ENCODE measurements around the gene KCNIP4. TPM values are rescaled to one million over a fixed set of nuclear protein-coding genes. Genes with fewer than 3 reads are reported as not detected.

KCNIP4 gene
- total RNA-seq, 1 donor = not detected

GRCh38 chr4:21709761-21710160, 238.8 kb downstream of the KCNIP4 start:
- no peaks in the 10 kb centered on the region for H3K4me1 ChIP-seq (ENCODE audit: insufficient read depth, low read length)
- no peaks in the 10 kb centered on the region for H3K79me2 ChIP-seq (ENCODE audit: insufficient read depth, low read length)
- H3K36me3 ChIP-seq (ENCODE audit: insufficient read depth, low read length) = no peaks in the 10 kb centered on the region
- H4K20me1 ChIP-seq (ENCODE audit: insufficient read depth, low read length) = no peaks in the 10 kb centered on the region
- H3K4me2 ChIP-seq (ENCODE audit: insufficient read depth, low read length) = no peak overlapping the region
- no peak for TF ChIP-seq CTCF (IDR thresholded peaks at IDR 0.05; ENCODE audit: extremely low read depth, low read depth, low read length)
- H3K27me3 ChIP-seq (ENCODE audit: insufficient read depth, low read length) = no peaks in the 10 kb centered on the region
- DNase-seq (ENCODE audit: insufficient read length, low spot score, missing footprints) = peak; percentile 15
- H3K27ac ChIP-seq (ENCODE audit: low read depth, low read length) = no peak overlapping the region
- no peaks in the 10 kb centered on the region for H3K9me3 ChIP-seq (ENCODE audit: low read depth, low read length)
- no peak overlapping the region for H3K4me3 ChIP-seq (ENCODE audit: insufficient read depth, low read length)
- H2AFZ ChIP-seq (ENCODE audit: low read length) = no peak overlapping the region

DNA sequence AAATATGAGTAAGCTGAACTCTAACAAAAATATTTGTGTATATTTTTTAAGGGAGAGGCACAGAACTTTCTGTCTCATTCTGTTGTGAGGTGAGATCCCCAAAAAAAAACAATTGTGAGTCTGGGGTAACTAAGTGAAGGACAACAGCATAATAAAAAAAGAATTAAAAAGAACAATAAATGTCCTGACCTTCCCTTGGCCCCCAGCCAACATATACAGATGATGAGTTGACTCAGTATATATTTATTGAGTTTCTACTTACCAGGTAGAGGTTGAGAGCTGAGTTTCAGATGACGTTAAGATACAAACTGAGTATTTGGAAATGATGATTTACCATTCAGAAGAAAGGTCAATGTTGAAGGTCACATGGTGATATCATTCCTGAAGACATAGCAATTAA, 239.5 kb downstream of the KCNIP4 start:
- H3K4me3 ChIP-seq (ENCODE audit: insufficient read depth, low read length) = no peak overlapping the region
- H3K36me3 ChIP-seq (ENCODE audit: insufficient read depth, low read length) = no peaks in the 10 kb centered on the region
- H3K79me2 ChIP-seq (ENCODE audit: insufficient read depth, low read length) = no peaks in the 10 kb centered on the region
- H3K27ac ChIP-seq (ENCODE audit: low read depth, low read length) = no peak overlapping the region
- no peaks in the 10 kb centered on the region for H3K27me3 ChIP-seq (ENCODE audit: insufficient read depth, low read length)
- no peak for DNase-seq (ENCODE audit: insufficient read length, low spot score, missing footprints)
- no peak for TF ChIP-seq CTCF (IDR thresholded peaks at IDR 0.05; ENCODE audit: extremely low read depth, low read depth, low read length)
- H4K20me1 ChIP-seq (ENCODE audit: insufficient read depth, low read length) = no peaks in the 10 kb centered on the region
- no peak overlapping the region for H2AFZ ChIP-seq (ENCODE audit: low read length)
- no peak overlapping the region for H3K4me2 ChIP-seq (ENCODE audit: insufficient read depth, low read length)
- no peaks in the 10 kb centered on the region for H3K4me1 ChIP-seq (ENCODE audit: insufficient read depth, low read length)
- no peaks in the 10 kb centered on the region for H3K9me3 ChIP-seq (ENCODE audit: low read depth, low read length)

DNA sequence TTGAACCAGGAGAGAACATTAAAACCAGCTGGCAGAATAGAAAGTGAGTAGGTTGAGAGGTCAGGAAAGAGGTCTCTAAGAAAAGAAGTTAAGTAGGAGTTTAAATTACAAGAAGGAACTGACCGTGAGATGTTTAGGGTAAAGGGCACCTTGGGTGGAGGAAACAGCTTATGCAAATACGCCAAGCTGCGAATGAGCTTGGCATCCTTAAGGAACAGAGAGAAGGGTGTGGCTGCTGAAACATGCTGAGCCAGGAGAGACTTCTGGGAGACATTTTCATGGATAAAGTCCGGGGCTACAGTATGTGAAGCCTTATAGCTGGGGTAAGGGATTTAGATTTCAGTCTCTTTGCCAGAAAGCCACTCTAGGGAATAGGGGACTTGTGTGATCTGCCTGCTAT, 249.1 kb downstream of the KCNIP4 start:
- Histone ChIP-seq H3K79me2 (ENCODE audit: insufficient read depth, low read length) (no peaks in the 10 kb centered on the region), H3K4me3 (ENCODE audit: insufficient read depth, low read length) (no peak overlapping the region), H3K4me2 (ENCODE audit: insufficient read depth, low read length) (no peak overlapping the region), H3K27ac (ENCODE audit: low read depth, low read length) (no peak overlapping the region), H3K27me3 (ENCODE audit: insufficient read depth, low read length) (no peaks in the 10 kb centered on the region), H3K4me1 (ENCODE audit: insufficient read depth, low read length) (no peaks in the 10 kb centered on the region), H3K9me3 (ENCODE audit: low read depth, low read length) (no peaks in the 10 kb centered on the region), H4K20me1 (ENCODE audit: insufficient read depth, low read length) (no peaks in the 10 kb centered on the region), H3K36me3 (ENCODE audit: insufficient read depth, low read length) (no peaks in the 10 kb centered on the region), H2AFZ (ENCODE audit: low read length) (no peak overlapping the region)
- DNase-seq (ENCODE audit: insufficient read length, low spot score, missing footprints) = no peak
- no peak for TF ChIP-seq CTCF (IDR thresholded peaks at IDR 0.05; ENCODE audit: extremely low read depth, low read depth, low read length)

GRCh38 chr4:21697583-21697982, 251.0 kb downstream of the KCNIP4 start:
- H3K36me3 ChIP-seq (ENCODE audit: insufficient read depth, low read length) = no peaks in the 10 kb centered on the region
- H4K20me1 ChIP-seq (ENCODE audit: insufficient read depth, low read length) = no peaks in the 10 kb centered on the region
- H2AFZ ChIP-seq (ENCODE audit: low read length) = no peak overlapping the region
- H3K4me3 ChIP-seq (ENCODE audit: insufficient read depth, low read length) = no peak overlapping the region
- TF ChIP-seq CTCF (IDR thresholded peaks at IDR 0.05; ENCODE audit: extremely low read depth, low read depth, low read length) = no peak
- H3K4me2 ChIP-seq (ENCODE audit: insufficient read depth, low read length) = no peak overlapping the region
- H3K79me2 ChIP-seq (ENCODE audit: insufficient read depth, low read length) = no peaks in the 10 kb centered on the region
- H3K27me3 ChIP-seq (ENCODE audit: insufficient read depth, low read length) = no peaks in the 10 kb centered on the region
- H3K9me3 ChIP-seq (ENCODE audit: low read depth, low read length) = no peaks in the 10 kb centered on the region
- H3K27ac ChIP-seq (ENCODE audit: low read depth, low read length) = no peak overlapping the region
- DNase-seq (ENCODE audit: insufficient read length, low spot score, missing footprints) = no peak
- no peaks in the 10 kb centered on the region for H3K4me1 ChIP-seq (ENCODE audit: insufficient read depth, low read length)
